HG03039 (cell line): Measurements from ENCODE around the gene DPCD.
"Not testable (repeated sequence)": the region's sequence is repeated elsewhere in the genome, so short reads cannot be mapped to it uniquely, and the experiment has no call there.

ENCODE experiments used
- ATAC-seq: cut with Tn5 transposase; IDR thresholded peaks from one replicate; pipeline ENCODE4 v1.9.1; 2021; ENCODE audit warnings: mild to moderate bottlenecking, moderate library complexity; ENCODE audit not compliant: unreplicated experiment

Gene DPCD

DNA sequence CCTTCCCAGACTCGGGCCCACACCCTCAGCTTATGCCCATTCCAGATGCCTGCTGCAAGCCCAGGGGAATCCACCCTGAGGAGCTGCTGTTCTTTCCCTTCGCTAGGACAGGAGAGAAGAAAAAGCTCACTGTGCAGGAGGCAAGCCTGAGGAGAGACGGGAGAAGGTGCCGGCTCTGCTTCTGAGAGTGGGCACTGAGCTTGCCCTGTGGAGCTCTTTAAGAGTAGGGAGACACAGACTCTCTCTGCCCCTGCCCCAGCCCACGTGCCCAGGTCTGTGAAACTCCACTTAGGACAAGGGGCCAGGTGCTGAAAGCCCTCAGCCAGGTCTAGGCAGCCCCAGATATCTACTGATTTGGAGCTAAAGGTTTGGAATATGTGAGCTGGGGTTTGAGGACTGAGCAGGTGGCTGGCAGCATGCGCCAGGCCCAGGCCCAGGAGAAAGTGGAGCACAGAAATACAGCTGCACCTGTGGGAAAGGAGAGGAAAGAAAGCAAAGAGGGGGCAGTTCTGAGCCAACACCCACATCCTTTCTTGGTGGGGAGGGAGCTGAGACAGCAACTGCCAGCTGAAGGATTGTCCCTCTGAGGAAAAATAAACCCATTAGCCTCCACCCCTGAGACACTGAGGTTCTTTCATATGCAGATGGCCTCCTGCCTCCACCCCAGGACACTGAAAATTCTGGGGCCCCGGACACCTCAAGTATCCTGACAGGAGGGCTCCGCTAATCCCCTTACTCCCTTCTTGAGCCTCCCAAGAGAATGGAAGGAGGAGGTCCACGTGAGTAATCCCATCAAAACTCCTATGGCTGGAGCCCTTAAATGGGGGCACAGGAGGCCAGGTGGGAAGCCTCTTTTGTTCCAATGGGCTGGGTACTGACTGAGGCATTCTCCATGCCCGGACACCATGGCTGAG is 7.4 kb upstream of the DPCD start:
- no peak for ATAC-seq

- ATAC-seq: no peak
These were observed 2.3 kb upstream of the DPCD start for GRCh38 chr10:101585841-101586240.

DNA sequence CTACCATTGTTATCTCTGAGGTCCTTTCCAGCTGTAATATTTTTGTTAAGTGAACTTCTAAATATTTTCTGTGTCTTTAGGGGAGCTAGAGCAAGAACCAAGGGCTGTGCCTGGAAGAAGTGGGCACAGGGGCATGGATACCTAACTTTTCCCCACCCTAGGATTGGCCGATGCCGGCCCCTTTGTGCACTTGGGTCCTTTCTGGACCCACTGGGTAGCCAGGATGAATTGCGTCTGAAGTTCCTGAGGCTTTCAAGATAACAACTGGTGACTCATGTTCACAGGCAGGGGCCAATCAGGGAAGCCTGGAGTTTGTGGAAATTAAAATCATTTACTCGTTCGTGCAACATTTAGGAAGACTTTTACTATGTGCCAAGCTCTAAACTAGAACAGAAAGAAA is 758 bp downstream of the DPCD start:
- no peak for ATAC-seq

DNA sequence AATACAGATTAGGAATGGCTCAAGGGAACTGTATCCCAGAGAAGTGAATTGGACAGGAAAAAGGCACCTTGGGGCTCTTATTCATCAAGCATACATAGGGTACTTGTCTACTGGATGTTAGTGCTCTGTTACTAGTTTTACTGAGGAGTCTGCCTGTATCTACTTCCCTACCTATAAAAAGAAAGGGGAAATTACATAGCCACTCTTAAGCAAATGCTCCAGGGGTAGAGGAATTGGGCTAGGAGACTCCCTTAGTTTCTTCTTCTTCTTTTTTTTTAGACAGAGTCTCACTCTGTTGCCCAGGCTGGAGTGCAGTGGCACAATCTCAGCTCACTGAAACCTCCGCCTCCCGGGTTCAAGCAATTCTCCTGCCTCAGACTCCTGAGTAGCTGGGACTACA is 5.2 kb downstream of the DPCD start:
- not testable (repeated sequence) for ATAC-seq

- no peak for ATAC-seq
These were observed 7.7 kb downstream of the DPCD start for GRCh38 chr10:101595591-101596433.

DNA sequence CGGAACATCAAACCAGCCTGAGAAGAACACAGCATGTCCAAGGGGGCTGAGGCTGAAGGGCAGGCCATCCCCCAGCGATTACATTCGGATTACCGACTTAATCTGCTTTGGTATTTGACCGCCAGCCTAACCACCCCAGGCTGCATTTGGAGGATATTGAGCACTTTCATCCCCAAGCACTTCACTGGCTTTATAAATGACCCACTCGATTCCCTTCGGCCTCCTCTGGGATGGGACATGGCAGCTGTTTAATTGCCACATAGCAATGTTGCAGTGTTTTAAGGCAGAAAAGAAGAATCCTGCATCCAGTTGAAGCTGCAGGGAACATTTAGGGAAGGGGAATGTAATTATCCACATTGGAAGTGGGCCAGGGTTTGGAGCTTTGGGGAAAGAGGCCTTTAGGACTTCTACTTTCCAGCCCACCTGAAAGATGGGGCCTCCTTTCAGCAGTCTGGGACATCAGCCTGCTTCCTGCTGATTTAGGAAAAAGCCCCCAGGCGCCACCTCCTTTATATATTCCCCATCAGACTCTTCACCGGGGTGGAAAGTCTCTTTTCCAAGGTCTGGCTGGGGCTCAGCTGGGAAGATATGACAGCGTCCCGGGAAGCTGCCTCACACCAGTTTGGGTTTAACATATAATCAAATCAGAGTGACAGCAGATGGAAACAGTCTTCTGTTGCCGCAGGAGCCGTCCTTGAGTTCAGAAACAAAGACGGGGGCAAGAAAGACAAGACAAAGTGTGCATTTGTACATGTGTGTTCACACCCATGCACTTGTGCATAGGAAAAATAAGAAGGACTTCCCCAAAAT is 9.2 kb downstream of the DPCD start:
- no peak for ATAC-seq

- no peak for ATAC-seq
These were observed 13.4 kb downstream of the DPCD start for GRCh38 chr10:101601541-101601940.

DNA sequence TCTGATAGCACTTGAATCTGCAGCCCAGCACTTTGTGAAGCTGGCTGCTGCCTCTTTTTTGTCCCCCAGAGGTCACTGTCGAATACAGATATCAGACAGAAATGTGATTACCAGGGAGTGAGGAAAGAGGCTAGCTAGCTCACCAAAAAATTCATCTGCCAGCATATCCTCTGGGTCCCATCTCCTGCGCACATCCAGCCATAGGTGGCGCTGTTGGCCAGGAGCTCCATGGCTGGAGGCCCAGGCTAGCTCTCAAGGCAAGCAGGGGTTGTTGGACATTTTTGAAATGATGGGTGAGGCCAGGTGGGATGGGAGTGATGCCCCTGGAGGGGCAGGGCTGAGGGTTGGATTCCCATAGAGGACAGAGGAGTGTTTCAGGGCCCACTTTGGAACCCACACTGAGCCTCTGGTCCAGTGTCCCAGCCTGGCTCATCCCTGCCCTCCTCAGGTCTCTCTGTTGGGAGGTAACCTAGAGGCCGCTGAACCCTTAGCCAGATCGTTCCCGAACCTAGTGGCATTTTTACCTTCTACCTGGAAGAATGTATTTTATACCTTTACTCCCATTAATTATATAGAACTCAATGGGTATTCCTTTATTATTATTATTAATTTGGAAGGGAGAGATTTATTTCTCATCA is 14.8 kb downstream of the DPCD start:
- ATAC-seq: no peak

- ATAC-seq: no peak
These were observed 19.0 kb downstream of the DPCD start for GRCh38 chr10:101607124-101607523.

- no peak for ATAC-seq
These were observed 21.4 kb downstream of the DPCD start for GRCh38 chr10:101609481-101609880.

GRCh38 chr10:101611096-101611905 is 23.2 kb downstream of the DPCD start:
- no peak for ATAC-seq

DNA sequence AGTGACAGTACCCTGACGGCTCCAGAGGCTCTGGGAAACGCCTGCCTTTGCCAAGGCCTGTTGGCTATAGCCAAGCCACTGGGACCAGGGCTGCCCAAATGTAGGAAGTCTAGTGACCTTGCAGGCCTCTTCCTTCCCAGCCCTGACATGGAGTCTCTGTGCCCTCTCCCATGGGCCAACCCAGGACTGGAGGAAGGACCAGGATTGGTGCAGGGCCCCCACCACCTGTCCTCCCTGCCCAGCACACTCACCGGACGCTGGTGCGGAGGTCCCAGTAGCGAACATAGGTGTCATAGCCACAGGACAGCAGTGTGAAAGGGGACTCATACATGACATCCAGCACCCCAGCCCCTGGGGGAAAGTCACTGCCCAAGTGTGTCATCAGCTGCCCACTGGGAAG is 24.0 kb downstream of the DPCD start:
- no peak for ATAC-seq

DNA sequence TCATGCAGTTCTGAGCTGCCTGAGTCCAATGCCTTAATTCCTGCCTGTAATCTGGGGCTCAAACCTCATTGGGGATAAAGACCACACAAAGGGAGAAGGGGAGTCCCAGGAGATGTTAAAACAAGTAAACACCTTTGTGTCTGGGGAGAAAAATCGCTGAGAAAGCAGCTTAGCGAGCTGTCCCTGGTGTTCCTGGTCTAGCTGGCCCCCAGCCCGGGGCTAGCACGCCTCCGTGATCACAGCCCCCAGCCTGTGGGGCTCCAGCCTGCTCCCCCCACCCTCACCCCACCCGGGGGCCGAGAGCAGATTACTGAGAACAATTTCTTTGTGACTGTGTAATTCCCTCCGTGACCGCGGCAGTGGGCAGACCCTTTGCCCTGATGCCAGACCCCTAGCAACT is 24.8 kb downstream of the DPCD start:
- no peak for ATAC-seq

- ATAC-seq: no peak
These were observed 25.5 kb downstream of the DPCD start for GRCh38 chr10:101613646-101614045.

DNA sequence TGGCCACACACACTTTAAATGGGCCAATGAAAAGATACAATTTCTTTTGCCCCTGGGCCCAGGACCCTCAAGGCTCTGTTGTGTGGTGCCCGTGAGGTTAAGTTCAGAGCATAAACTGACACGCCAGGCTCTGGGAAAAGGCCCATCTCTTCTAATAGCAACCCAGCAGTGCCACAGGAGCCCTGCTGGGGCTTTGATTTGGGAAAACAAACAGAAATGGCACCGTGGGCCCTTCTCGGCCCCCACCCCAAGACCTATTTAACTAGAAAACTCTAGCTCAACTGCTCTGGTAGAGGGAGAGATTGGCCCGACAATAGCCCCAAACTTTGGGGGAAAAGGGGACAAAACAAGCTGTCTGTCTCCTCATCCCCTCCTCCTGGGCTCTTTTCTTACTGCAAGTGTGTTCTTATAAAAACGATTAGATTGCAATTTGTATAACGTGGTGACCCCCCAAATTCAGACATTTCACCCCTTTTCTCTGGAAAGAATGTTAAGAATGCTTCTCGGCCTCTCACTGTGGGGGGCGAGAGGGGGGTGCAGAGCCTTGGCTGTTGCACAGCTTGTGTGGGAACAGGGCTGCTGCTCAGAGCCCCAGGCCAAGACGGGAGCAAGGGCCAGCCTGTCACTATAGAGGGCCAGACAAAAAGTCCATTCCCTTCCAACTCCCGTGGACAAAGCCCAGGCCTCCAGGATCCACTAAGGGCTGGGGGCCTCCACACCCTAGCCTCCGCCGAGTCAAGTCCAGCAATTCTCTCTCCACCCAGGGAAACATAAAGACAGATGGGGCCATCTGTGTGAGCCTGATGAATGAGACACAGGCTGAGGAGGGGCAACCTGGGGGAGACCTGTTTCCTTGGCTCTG is 26.8 kb downstream of the DPCD start:
- no peak for ATAC-seq

- no peak for ATAC-seq
These were observed 27.5 kb downstream of the DPCD start for GRCh38 chr10:101615525-101616116.

DNA sequence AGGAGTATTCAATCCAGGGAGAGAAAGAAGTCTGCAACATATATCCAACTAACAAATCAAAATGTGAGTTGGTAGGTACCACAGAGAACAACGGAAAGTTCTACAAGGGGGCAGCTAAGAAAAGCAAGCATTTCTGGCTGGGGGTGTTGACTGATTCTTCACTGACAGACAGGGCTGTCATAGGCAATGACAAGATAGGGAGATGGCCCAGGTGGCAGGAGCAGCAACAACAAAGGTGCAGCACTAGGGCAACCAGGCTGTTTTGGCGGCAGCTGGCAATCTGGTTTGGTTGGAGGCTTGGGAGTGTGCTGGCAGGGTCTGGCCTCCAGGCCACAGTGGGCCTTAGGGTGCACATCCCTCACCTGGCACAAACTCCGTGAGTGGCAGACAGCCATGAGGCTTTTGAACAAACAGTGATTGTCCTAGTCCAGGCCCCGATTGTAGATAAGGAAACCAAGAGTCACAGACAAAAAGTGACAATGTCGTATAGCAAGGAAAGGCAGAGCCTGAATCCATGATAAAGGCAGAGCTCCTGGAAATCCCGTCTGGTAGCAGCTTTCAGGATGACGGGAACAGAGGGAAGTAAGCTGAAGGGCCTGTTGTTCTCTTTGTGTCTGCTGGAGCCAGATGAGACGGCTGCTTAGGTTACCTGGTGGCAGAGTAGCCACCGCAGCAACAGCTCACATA is 28.4 kb downstream of the DPCD start:
- no peak for ATAC-seq
